Hepatocyte (in vitro differentiated cells): ENCODE data around the gene PLIN4. TPM values are rescaled to one million over a fixed set of nuclear protein-coding genes. Genes with fewer than 3 reads are reported as not detected.
A peak's percentile ranks its signal among the peaks of the same experiment; 100 is the strongest.

Source experiments
- DNase-seq: peaks from one replicate; pipeline ENCODE4 v3.0.0-alpha.2; 2016; ENCODE audit warnings: low spot score
- H2AFZ ChIP-seq: fragments of 200-600 bp; sonication (generic); 2 replicates; pipeline ENCODE4 v1.6.0; 2016; ENCODE audit warnings: antibody characterized with exemption, mild to moderate bottlenecking
- H3K27ac ChIP-seq: fragments of 200-600 bp; sonication (generic); 2 replicates; pipeline ENCODE4 v1.5.1; 2016; ENCODE audit warnings: mild to moderate bottlenecking
- H3K27me3 ChIP-seq: fragments of 200-600 bp; sonication (generic); 2 replicates; pipeline ENCODE4 v1.6.1; 2016
- H3K36me3 ChIP-seq: fragments of 200-600 bp; sonication (generic); replicated peaks from 2 replicates; pipeline ENCODE4 v1.5.1; 2016; ENCODE audit warnings: low read depth; ENCODE audit not compliant: insufficient read depth
- H3K4me1 ChIP-seq: fragments of 200-600 bp; sonication (generic); 2 replicates; pipeline ENCODE4 v1.5.1; 2016; ENCODE audit warnings: mild to moderate bottlenecking, moderate library complexity; ENCODE audit not compliant: insufficient read depth
- H3K4me2 ChIP-seq: fragments of 200-600 bp; sonication (generic); 2 replicates; pipeline ENCODE4 v1.6.0; 2016
- H3K4me3 ChIP-seq: fragments of 200-600 bp; sonication (generic); 2 replicates; pipeline ENCODE4 v1.5.1; 2016; ENCODE audit warnings: mild to moderate bottlenecking
- H3K79me2 ChIP-seq: fragments of 200-600 bp; sonication (generic); 2 replicates; pipeline ENCODE4 v1.6.0; 2017; ENCODE audit warnings: mild to moderate bottlenecking
- H3K9me2 ChIP-seq: fragments of 200-600 bp; sonication (generic); replicated peaks from 2 replicates; pipeline ENCODE4 v1.6.0; 2017; ENCODE audit warnings: mild to moderate bottlenecking; ENCODE audit not compliant: insufficient read depth
- H3K9me3 ChIP-seq: fragments of 200-600 bp; sonication (generic); 2 replicates; pipeline ENCODE4 v1.5.1; 2016; ENCODE audit warnings: low read depth, mild to moderate bottlenecking
- H4K20me1 ChIP-seq: fragments of 200-600 bp; sonication (generic); 2 replicates; pipeline ENCODE4 v1.6.0; 2016; ENCODE audit warnings: mild to moderate bottlenecking; ENCODE audit not compliant: insufficient read depth, poor library complexity, severe bottlenecking
- CTCF ChIP-seq: fragments of 200-600 bp; sonication (generic); IDR thresholded peaks from 2 replicates; pipeline ENCODE4 v1.5.1; 2016; ENCODE audit warnings: antibody characterized with exemption, mild to moderate bottlenecking; ENCODE audit not compliant: poor library complexity
- EZH2 ChIP-seq: fragments of 200-600 bp; sonication (generic); IDR thresholded peaks from 2 replicates; pipeline ENCODE4 v1.6.1; 2016; ENCODE audit warnings: antibody characterized with exemption, mild to moderate bottlenecking, borderline replicate concordance
- EZH2phosphoT487 ChIP-seq: fragments of 200-600 bp; sonication (generic); IDR thresholded peaks from one replicate; pipeline ENCODE4 v1.6.1; 2018; ENCODE audit warnings: antibody characterized with exemption, mild to moderate bottlenecking, low read depth, moderate library complexity; ENCODE audit not compliant: unreplicated experiment, severe bottlenecking
- WGBS: methylation state at CpG from one replicate; pipeline ENCODE4 v1.1.6; 2016; ENCODE audit warnings: low lambda C conversion rate; ENCODE audit errors: missing lambda C conversion rate; 5-methylcytosine and 5-hydroxymethylcytosine counted together
- polyA plus RNA-seq: library from polyadenylated mRNA; unstranded; fragments of >200 nt; fragmentation: Nextera tagmentation; extraction: Ambion mirVana; gene quantifications from 2 replicates; pipeline ENCODE4 v1.2.1, GENCODE V29; 2016
- total RNA-seq: library from RNA; depleted of rRNA; stranded (reverse); fragments of >200 nt; gene quantifications from 2 replicates; pipeline ENCODE4 v1.2.3, GENCODE V29; 2014

PLIN4 gene
- total and polyA plus RNA-seq, 2 experiments from 2014 or later, result 0.17 to 0.27 TPM

- no peak for TF ChIP-seq EZH2phosphoT487
- TF ChIP-seq EZH2, result no peak
- no peak for TF ChIP-seq CTCF
- no peaks in the 10 kb centered on the region for H3K9me2 ChIP-seq
- no peak overlapping the region for H3K4me3 ChIP-seq
- H2AFZ ChIP-seq, result no peak overlapping the region
- H3K27ac ChIP-seq, result no peak overlapping the region
- no peaks in the 10 kb centered on the region for H3K79me2 ChIP-seq
- H3K36me3 ChIP-seq, result no peaks in the 10 kb centered on the region
- H3K9me3 ChIP-seq, result no peaks in the 10 kb centered on the region
- DNase-seq, result no peak
- H3K27me3 ChIP-seq, result no peaks in the 10 kb centered on the region
- H4K20me1 ChIP-seq, result no peaks in the 10 kb centered on the region
- no peaks in the 10 kb centered on the region for H3K4me1 ChIP-seq
- H3K4me2 ChIP-seq, result no peak overlapping the region
- WGBS, result 89% methylated on average over 26 of the region's 26 CpGs
These were observed 32.3 kb upstream of the PLIN4 start for GRCh38 chr19:4550479-4551050.

GRCh38 chr19:4550018-4550417 is 31.7 kb upstream of the PLIN4 start:
- no peak overlapping the region for H3K4me2 ChIP-seq
- H2AFZ ChIP-seq, result no peak overlapping the region
- no peaks in the 10 kb centered on the region for H3K27me3 ChIP-seq
- H3K4me1 ChIP-seq, result no peaks in the 10 kb centered on the region
- H3K4me3 ChIP-seq, result no peak overlapping the region
- DNase-seq, result no peak
- WGBS, result 93% methylated on average over 18 of the region's 18 CpGs
- H3K79me2 ChIP-seq, result no peaks in the 10 kb centered on the region
- H3K36me3 ChIP-seq, result no peaks in the 10 kb centered on the region
- H3K9me2 ChIP-seq, result no peaks in the 10 kb centered on the region
- H4K20me1 ChIP-seq, result no peaks in the 10 kb centered on the region
- no peaks in the 10 kb centered on the region for H3K9me3 ChIP-seq
- no peak for TF ChIP-seq EZH2
- TF ChIP-seq CTCF, result no peak
- no peak for TF ChIP-seq EZH2phosphoT487
- H3K27ac ChIP-seq, result no peak overlapping the region

- H3K27ac ChIP-seq, result no peak overlapping the region
- no peaks in the 10 kb centered on the region for H3K4me1 ChIP-seq
- no peaks in the 10 kb centered on the region for H3K36me3 ChIP-seq
- H4K20me1 ChIP-seq, result no peaks in the 10 kb centered on the region
- no peak for TF ChIP-seq EZH2phosphoT487
- TF ChIP-seq CTCF, result no peak
- TF ChIP-seq EZH2, result no peak
- no peak overlapping the region for H3K4me2 ChIP-seq
- no peaks in the 10 kb centered on the region for H3K27me3 ChIP-seq
- H3K9me3 ChIP-seq, result no peaks in the 10 kb centered on the region
- H3K79me2 ChIP-seq, result no peaks in the 10 kb centered on the region
- no peaks in the 10 kb centered on the region for H3K9me2 ChIP-seq
- DNase-seq, result peak; percentile 2
- H3K4me3 ChIP-seq, result no peak overlapping the region
- no peak overlapping the region for H2AFZ ChIP-seq
- WGBS, result 90% methylated on average over 14 of the region's 14 CpGs
These were observed 29.9 kb upstream of the PLIN4 start for GRCh38 chr19:4548238-4548584.
